ENCODE data around the gene KCNK17.

DNA sequence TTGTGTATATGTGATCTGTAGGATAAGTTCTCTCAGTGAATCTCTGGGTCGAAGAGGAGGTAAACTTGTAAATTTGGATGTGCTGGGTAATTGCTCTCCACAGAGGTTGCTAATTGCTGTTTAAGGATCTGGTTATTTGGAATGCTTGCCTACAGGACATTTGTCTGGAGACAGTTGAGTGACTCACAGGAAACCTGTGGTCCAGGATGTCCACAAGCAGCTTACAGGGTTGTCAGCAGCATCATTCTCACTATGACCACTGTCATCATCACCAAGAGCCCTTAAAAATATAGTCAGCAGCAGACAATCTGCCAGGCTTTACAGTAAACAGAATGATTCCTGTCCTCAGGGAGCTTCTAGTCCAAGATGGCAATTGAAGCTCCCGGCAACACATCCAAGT, 53.8 kb downstream of the KCNK17 start:
- TF ChIP-seq, protein P1, sequence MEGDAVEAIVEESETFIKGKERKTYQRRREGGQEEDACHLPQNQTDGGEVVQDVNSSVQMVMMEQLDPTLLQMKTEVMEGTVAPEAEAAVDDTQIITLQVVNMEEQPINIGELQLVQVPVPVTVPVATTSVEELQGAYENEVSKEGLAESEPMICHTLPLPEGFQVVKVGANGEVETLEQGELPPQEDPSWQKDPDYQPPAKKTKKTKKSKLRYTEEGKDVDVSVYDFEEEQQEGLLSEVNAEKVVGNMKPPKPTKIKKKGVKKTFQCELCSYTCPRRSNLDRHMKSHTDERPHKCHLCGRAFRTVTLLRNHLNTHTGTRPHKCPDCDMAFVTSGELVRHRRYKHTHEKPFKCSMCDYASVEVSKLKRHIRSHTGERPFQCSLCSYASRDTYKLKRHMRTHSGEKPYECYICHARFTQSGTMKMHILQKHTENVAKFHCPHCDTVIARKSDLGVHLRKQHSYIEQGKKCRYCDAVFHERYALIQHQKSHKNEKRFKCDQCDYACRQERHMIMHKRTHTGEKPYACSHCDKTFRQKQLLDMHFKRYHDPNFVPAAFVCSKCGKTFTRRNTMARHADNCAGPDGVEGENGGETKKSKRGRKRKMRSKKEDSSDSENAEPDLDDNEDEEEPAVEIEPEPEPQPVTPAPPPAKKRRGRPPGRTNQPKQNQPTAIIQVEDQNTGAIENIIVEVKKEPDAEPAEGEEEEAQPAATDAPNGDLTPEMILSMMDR (IDR thresholded peaks at IDR 0.05), result no peak
- no peak for TF ChIP-seq ZFX (IDR thresholded peaks at IDR 0.05; ENCODE audit: borderline replicate concordance)
